Measurements from ENCODE around the gene PPY.
A peak's percentile ranks its signal among the peaks of the same experiment; 100 is the strongest.
"Not testable (repeated sequence)": the region's sequence is repeated elsewhere in the genome, so short reads cannot be mapped to it uniquely, and the experiment has no call there.

PPY gene

GRCh38 chr17:43931062-43931571 is 11.2 kb downstream of the PPY start:
- no peak for DNase-seq (ENCODE audit: low read depth)

DNA sequence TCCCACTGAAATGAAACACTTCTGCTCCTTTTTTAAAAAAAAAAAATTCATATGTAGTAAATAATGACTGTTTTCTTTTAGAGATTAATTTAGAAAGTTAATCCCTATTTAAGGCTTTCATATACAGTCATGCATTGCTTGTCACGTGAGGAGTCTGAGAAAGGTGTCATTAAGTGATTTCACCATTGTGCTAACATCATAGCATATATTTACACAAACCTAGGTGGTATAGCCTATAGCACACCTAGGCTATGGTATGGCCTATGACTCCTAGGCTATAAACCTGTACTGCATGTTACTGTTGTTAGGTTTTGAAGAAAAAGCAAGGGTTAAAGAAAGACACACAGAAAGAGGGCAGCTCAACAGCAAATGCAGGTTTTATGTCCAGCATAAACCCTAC is 13.7 kb downstream of the PPY start:
- DNase-seq (ENCODE audit: low read depth) = no peak

- DNase-seq (ENCODE audit: low read depth) = not testable (repeated sequence)
Measured at GRCh38 chr17:43927929-43928328, 14.3 kb downstream of the PPY start.

DNA sequence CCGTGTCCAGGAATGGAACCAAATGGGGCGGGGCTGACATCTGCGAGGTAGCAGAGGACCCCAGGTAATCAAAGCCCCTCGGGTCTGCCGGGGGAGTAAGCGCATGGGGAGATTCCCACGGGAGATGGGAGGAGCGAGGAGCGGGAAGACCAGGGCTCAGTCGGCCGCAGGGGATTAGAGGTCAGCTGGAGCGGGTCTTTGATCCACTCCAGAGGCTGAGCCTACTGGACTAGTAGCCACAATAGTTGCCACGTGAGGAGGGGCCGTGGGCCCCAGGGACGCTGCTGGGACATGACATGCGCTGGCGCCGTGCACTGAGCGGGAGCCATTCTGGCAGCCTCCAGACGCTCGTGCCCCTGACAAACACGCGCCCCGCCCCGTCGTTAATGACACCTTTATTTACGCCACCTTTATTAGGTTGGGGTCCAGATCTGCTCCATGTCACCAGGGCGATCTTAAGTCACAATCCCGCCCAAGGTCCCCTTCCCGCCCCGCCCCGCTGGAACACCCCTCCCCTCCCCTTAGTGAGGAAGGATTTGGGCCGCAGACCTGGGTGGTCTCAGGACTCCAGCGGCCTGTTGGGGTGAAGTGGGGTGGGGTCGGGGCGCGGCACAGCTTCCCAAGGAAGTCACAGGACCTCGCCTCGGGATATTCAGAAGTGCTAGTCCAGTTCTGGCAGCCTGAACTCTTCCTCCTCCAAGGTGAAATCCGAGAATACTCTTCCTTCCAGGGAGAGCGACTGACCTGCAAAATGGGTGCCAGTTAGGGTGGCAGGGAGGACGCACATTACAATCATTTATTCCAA is 15.0 kb downstream of the PPY start:
- DNase-seq (ENCODE audit: low read depth) = no peak

DNA sequence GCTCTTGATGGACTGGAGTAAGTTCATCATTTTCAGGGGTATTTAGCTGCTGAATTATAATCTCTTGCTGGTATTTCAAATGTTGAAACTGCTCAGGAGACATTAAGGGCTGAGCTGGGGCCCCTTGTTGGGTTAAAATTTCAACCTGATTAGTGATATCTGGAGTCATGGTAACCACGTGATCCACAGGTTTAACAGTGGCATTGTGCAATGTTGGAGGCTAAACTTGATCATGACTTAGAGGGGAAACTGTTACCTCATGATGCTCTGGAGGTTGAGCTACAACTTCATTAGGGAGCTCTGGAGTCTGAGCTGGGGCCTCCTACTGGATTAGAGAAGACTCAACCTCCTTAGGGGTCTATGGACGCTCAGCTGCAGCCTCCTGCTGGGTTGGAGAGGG is 17.7 kb downstream of the PPY start:
- DNase-seq (ENCODE audit: low read depth) = no peak

DNA sequence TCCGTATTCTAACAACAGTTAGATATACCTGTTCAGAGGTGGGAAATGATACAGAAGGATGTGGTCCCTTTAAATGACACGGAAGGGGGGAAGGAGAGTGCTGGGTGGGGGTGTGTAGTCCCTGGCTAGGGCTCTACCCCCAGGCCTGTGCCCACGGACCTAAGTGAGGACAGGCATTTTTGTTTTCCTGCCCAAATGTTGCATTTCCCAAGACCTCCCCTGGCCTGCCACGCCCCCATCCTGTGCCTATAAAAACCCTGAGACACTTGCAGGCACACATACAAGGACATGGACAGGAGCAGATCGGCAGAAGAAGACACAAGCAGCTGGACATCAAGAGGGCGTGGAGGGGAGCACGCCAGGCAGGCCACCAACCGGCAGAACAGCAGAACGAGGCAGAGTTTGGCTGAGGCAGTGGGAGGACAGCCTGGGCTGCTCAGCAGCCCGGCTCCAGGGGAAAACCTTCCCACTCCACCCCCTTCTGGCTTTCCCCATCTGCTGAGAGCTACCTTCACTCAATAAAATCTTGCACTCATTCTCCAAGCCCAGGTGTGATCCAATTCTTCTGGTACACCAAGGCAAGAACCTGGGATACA is 21.7 kb downstream of the PPY start:
- no peak for DNase-seq (ENCODE audit: low read depth)

DNA sequence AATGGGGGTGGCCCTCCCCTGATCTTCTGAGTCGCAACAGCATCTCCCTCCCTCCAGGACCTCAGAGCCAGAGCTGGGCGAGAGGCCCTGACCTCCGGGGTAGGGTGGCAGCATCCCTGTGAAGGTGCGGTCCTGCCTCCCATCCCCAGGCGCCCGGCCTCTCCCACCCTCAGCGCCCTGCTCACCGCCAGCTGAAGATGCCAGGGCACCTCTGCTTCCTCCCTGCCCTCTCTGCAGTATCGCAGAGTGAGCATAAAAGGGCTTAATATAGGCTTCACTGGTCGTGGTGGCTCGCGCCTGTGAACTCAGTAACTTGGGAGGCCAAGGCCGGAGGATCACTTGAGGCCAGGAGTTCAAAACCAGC is 24.3 kb downstream of the PPY start:
- no peak for DNase-seq (ENCODE audit: low read depth)

- DNase-seq (ENCODE audit: low read depth) = peak; percentile 24
Measured at GRCh38 chr17:43917348-43918025, 24.8 kb downstream of the PPY start.

GRCh38 chr17:43917016-43917347 is 25.3 kb downstream of the PPY start:
- DNase-seq (ENCODE audit: low read depth) = no peak

GRCh38 chr17:43916385-43916784 is 25.9 kb downstream of the PPY start:
- DNase-seq (ENCODE audit: low read depth) = no peak

DNA sequence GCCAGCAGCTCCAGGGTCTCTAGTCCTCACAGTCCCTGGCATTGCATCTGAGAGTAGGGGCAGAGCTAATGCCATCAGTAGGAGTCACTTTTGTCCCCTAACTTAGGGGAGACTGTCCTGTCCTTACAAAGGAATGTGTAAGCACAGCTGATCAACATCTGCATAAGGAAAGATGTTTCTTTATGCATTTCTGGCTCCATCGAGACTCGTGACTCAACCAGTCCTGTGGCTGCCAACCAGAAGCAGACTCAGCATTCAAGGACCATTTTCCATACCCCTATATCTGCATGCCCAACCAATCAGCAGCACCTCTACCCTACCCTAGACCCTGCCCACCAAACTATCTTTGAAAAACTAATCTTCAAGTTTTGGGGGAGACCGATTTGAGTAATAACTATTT is 26.7 kb downstream of the PPY start:
- no peak for DNase-seq (ENCODE audit: low read depth)

DNA sequence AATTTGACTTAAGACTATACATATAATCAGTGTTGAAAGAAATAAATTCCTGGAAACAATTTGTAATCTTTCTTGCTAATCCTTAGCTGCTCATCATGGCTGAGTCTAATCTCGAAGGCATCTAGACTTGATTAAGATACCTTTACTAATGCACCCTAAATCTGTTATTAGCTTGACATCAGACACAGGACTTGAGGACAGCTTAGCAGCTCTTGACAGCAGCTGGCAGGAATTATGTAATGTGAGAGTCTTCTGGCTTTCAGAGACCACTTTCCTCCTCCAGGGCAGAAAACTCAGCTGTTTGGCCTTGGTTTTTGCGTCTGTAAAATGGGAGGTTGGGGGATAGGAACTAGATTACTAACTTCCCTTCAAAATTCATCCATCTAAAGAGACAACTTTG is 27.8 kb downstream of the PPY start:
- no peak for DNase-seq (ENCODE audit: low read depth)

DNA sequence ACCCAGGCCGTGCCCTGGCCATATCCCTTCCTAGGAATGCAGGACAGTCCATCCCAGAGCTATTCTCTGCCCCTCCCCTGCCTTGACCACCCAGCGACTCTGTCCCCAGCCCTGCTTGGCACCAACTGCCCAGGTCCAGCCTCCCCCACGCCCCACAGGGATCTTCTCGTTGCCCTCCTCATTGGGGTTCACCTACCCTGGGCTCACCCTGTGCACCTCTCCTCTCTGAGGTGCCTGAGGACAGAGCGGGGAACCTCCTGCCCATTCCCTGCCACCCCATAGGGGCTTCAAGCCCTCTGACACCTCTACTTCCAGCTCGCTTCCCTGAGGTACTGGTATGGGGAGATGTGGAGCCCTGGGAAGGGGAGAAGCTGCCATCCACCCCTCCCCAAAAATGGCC is 28.7 kb downstream of the PPY start:
- DNase-seq (ENCODE audit: low read depth) = no peak

DNA sequence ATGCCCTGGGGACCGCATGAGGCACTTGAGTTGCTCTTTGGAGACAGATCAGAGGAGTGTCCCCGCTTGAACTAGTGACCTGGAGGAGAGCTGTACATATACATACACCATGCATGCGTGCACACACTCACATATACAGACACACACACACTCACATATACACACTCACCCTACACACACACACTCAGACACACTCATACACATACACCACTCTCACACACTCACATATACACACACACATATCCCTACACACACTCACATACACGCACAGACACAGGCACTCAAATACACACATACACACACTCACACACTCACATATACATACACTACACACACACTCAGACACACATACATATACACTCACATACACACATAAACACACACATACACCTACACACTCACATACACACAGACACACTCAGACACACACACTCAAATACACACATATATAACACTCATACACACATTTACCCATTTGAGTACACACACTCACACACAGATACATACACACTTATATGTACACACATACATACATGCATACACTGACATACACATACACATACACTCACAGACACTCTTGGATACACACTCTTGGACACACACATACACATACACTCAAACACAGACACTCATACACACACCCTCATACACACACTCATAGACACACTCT is 29.5 kb downstream of the PPY start:
- no peak for DNase-seq (ENCODE audit: low read depth)

- DNase-seq (ENCODE audit: low read depth) = no peak
Measured at GRCh38 chr17:43911904-43912303, 30.4 kb downstream of the PPY start.

DNA sequence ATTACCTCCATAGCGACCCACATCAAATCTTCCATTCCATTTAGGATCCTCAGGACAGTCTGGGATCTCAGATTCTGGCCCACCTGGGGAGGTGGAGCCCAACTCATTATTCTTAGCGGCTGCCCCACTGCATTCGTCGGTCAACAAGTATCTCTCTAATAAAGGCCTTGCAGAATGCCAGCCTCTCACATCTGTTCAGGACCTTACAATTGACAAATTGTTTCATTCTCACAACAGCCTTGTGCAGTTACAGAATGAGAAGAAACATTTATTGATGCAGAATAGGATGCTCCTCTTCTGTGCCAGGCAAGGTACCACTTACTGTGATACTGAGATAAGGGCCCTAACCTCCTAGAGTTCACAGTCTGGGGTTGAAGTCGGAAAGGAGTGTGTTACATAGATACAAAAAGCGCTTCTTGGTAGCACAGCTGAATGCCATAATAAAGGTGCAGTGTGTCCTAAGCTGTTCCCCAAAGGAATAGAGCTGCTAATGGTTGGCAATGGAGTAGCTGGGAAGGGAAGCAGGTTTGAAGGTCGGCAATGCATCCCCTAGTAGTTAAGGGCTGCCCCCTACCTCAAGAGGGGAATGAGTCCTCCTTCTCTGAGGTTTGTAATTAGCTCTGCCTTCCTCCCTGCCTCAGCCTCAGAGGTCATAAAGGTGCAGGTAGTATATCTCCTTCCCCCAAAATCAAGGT is 32.6 kb downstream of the PPY start:
- DNase-seq (ENCODE audit: low read depth) = no peak

DNA sequence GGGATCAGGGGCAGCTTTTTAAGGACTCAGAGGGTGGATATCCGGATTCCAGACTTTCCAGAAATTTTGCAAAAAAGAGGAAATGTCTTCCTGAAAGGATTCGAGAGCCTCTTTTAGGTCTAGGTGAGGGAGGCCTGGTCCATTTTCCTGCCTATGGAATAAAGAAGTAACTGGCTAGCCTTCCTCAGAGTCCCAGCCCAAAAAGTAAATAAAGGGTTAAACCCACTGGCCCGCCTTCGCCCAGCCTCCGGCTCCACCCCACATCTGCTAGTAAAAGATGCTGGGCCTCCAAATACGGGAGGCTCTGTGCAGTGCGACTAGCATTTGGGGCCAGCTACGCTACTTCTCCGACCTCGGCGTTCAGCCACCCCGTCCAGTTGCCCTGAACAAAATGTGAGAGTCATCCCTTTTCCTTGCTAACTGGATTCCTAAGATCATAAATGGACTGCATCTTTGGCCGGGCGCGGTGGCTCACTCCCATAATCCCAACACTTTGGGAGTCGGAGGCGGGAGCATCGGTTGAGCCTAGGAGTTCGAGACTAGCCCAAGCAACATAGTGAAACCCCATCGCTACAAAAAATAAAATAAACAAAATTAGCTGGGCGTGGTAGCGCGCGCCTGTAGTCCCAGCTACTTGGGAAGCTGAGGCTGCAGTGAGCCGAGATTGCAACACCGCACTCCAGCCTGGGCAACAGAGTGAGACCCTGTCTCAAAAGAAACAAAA is 34.1 kb downstream of the PPY start:
- DNase-seq (ENCODE audit: low read depth) = peak; percentile 12

- DNase-seq (ENCODE audit: low read depth) = peak; percentile 36
Measured at GRCh38 chr17:43907425-43907981, 34.8 kb downstream of the PPY start, which contains the start of gene MPP2. Gene MPP2 (minus strand): TSS chr17:43907536. CDS start chr17:43904460, 3,076 bp downstream.

GRCh38 chr17:43906951-43907424 is 35.3 kb downstream of the PPY start:
- DNase-seq (ENCODE audit: low read depth) = no peak

DNA sequence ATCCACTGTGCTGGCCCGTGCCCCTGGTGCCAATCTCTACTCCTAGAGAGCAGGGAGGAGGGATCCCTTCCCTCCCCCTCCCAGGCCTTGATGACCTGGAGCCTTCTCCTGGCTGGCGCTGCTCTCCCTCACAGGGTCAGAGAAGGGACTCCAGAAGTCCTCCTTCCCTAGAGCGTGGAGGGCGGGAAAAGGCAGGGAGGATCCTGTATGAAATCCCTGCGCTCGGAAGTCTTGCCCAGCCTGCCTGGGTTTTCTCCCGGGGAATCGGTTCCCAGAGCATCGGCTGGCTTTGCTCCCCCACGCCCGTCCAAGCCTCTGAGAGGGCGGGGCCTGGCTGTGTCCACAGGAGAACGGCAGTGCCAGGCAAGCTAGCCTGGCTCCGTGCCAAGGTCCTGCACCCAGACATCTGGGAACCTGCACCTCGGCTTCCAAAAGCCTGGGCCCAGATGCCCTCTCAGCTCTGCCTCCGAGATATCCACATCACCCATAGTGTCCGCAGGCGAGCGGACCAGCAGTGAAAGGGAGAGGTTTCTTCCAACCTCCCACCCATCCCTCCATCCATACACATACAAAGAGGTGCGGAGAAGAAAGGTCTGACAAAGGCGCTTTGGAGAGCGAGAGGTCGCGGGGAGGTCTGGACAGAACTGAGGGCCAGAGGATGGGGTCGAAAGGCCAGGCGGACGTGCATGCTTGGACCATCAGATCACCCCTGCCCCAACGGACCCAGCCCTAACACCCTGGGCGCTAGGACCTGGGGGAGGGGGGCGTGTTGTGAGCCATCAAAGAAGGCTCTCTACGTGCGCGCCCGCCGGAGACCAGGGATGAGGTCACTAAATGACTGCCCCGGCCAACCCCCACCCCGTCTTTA is 36.1 kb downstream of the PPY start:
- peak; percentile 26 for DNase-seq (ENCODE audit: low read depth)

Data from activated T-helper 1 cell treated with Interleukin-2 at 50 U/mL for 16 hours (primary cell).